K562 (cell line): Measurements from ENCODE around the gene KAT6B. TPM values are rescaled to one million over a fixed set of nuclear protein-coding genes. Genes with fewer than 3 reads are reported as not detected.

Experiments used
- ATAC-seq: fragments of 200-7000 bp; cut with Tn5 transposase; 3 replicates; pipeline ENCODE4 v1.9.1; 2020; ENCODE audit warnings: moderate library complexity
- BruUV-seq: library from RNA; stranded (reverse); fragments of 400-500 nt; replicated peaks from 2 replicates; lab custom pipeline; 2021; lab: Mats Ljungman, UMichigan
- CTCF ChIA-PET: fragments of 300-600 bp; formaldehyde crosslinking; extraction: SDS; loops from one replicate; lab custom pipeline; 2021; ENCODE audit warnings: low intra/inter-chr PET ratio; lab: Yijun Ruan, JAX
- POLR2A ChIA-PET: fragments of 300-600, 350-650 bp; sonication (Branson Sonifier 250); formaldehyde crosslinking; extraction: SDS; loops from one replicate; lab custom pipeline; 2021; ENCODE audit warnings: antibody characterized with exemption, inconsistent platforms; lab: Yijun Ruan, JAX
- DNase-seq, 4 experiments: peaks; one replicate each; pipeline versions ENCODE4 v3.0.0 to v3.0.0-alpha.2; 2011 to 2018; ENCODE audit warnings: low spot score in 3 of 4, mixed read lengths in 3 of 4; ENCODE audit errors: extremely low read depth in 1 of 4
- FAIRE-seq: peaks from 2 replicates; lab custom pipeline; 2011; peaks lifted over from hg19 to GRCh38; lab: Jason Lieb, UNC
- H2AFZ ChIP-seq: 2 replicates; pipeline ENCODE4 v1.6.0; 2011; ENCODE audit warnings: low read depth, low read length, control low read depth, inconsistent platforms
- H3K27ac ChIP-seq: fragments of 200-600 bp; 3 replicates; pipeline ENCODE4 v1.8.0; 2011; ENCODE audit warnings: low read depth, mild to moderate bottlenecking, control low read depth, inconsistent platforms, low read length, moderate library complexity, mixed read lengths; ENCODE audit errors: extremely low read depth
- H3K27me3 ChIP-seq, 2 experiments: fragments of 300-600 bp in 1 of 2; 2 replicates in 1 of 2; 3 replicates in 1 of 2; pipeline versions ENCODE4 v1.6.0 to v1.8.0; 2011; ENCODE audit warnings: inconsistent platforms in 2 of 2, low read length in 2 of 2, mild to moderate bottlenecking in 1 of 2, mixed read lengths in 1 of 2, moderate library complexity in 1 of 2; ENCODE audit not compliant: control insufficient read depth in 2 of 2, insufficient read depth in 2 of 2
- H3K36me3 ChIP-seq: fragments of 300-600 bp; 3 replicates; pipeline ENCODE4 v1.8.0; 2011; ENCODE audit warnings: mild to moderate bottlenecking, low read length, inconsistent platforms; ENCODE audit not compliant: control insufficient read depth, insufficient read depth
- H3K4me1 ChIP-seq, 2 experiments: fragments of 200-600 bp in 1 of 2; replicated peaks in 1 of 2; 2 replicates in 1 of 2; 3 replicates in 1 of 2; pipeline versions ENCODE4 v1.5.1 to v1.8.0; 2011; ENCODE audit warnings: inconsistent platforms in 2 of 2, low read length in 2 of 2, mild to moderate bottlenecking in 1 of 2, mixed read lengths in 1 of 2, moderate library complexity in 1 of 2; ENCODE audit not compliant: control insufficient read depth in 2 of 2, insufficient read depth in 2 of 2
- H3K4me2 ChIP-seq: 2 replicates; pipeline ENCODE4 v1.6.1; 2011; ENCODE audit warnings: low read length, control low read depth, inconsistent platforms, mixed read lengths; ENCODE audit not compliant: insufficient read depth
- H3K4me3 ChIP-seq: fragments of 200-600 bp; sonication (generic), shearing (Covaris generic); 2 replicates; pipeline ENCODE4 v1.5.1; 2016; ENCODE audit warnings: control low read depth, inconsistent platforms
- H3K79me2 ChIP-seq: fragments of 200-600 bp; 3 replicates; pipeline ENCODE4 v1.8.0; 2011; ENCODE audit warnings: low read length, inconsistent platforms; ENCODE audit not compliant: control insufficient read depth, insufficient read depth
- H3K9ac ChIP-seq, 2 experiments: 2 replicates each; pipeline versions ENCODE4 v1.6.0 to v1.6.1; 2011; ENCODE audit warnings: low read depth in 2 of 2, low read length in 2 of 2, control low read depth in 1 of 2, inconsistent platforms in 1 of 2, mild to moderate bottlenecking in 1 of 2, mixed read lengths in 1 of 2; ENCODE audit not compliant: insufficient read depth in 1 of 2
- H3K9me1 ChIP-seq: one replicate; pipeline ENCODE4 v1.6.0; 2011; ENCODE audit warnings: inconsistent platforms, mild to moderate bottlenecking, low read length, moderate library complexity; ENCODE audit not compliant: control insufficient read depth, insufficient read depth
- H3K9me3 ChIP-seq: replicated peaks from 2 replicates; pipeline ENCODE4 v1.5.1; 2011; ENCODE audit warnings: low read depth, low read length, inconsistent platforms; ENCODE audit not compliant: control insufficient read depth, insufficient read depth
- H4K20me1 ChIP-seq: replicated peaks from 2 replicates; pipeline ENCODE4 v1.6.1; 2011; ENCODE audit warnings: low read length, inconsistent platforms, mixed read lengths; ENCODE audit not compliant: control insufficient read depth, insufficient read depth
- CEBPG ChIP-seq, 3 experiments: fragments of 200-800 bp in 1 of 3; sonication (Bioruptor generic) in 1 of 3; sonication (generic) in 1 of 3; formaldehyde crosslinking in 1 of 3; IDR thresholded peaks in 2 of 3; conservative IDR thresholded peaks in 1 of 3; 2 replicates each; pipeline versions ENCODE4 v1.6.1 to v1.8.0; 2016 to 2022; ENCODE audit warnings: missing compliant biosample characterization in 2 of 3, missing genetic modification characterization in 2 of 3, mild to moderate bottlenecking in 1 of 3, missing genetic modification reagents in 1 of 3
- DNMT1 ChIP-seq: fragments of 450-650 bp; IDR thresholded peaks from 2 replicates; pipeline ENCODE4 v1.6.1; 2016; ENCODE audit warnings: antibody characterized with exemption, mild to moderate bottlenecking
- NFRKB ChIP-seq: fragments of 450-650 bp; IDR thresholded peaks from 2 replicates; pipeline ENCODE4 v1.6.1; 2016; ENCODE audit warnings: low read depth
- PHF8 ChIP-seq: fragments of 200-600 bp; sonication (generic); IDR thresholded peaks from 2 replicates; pipeline ENCODE4 v1.6.1; 2012; ENCODE audit warnings: mixed run types, mild to moderate bottlenecking, inconsistent platforms, low read length, moderate library complexity, borderline replicate concordance
- PPARD ChIP-seq: fragments of 250-450 bp; sonication (Bioruptor Pico); IDR thresholded peaks from 2 replicates; pipeline ENCODE4 v1.8.0; 2022; ENCODE audit warnings: inconsistent platforms, mild to moderate bottlenecking, moderate library complexity
- STAG1 ChIP-seq: sonication (generic); formaldehyde crosslinking; IDR thresholded peaks from 2 replicates; pipeline ENCODE4 v1.5.0; 2020; ENCODE audit warnings: missing genetic modification reagents, borderline replicate concordance
- XRCC4 ChIP-seq: IDR thresholded peaks from one replicate; pipeline ENCODE4 v1.6.1; 2011; ENCODE audit not compliant: insufficient read depth, insufficient read length; ENCODE audit errors: extremely low read depth
- ZBTB8A ChIP-seq: fragments of 450-650 bp; IDR thresholded peaks from 2 replicates; pipeline ENCODE4 v1.6.1; 2018; ENCODE audit warnings: mild to moderate bottlenecking, moderate library complexity; ENCODE audit not compliant: partially characterized antibody
- ZC3H4 ChIP-seq: sonication (generic); formaldehyde crosslinking; IDR thresholded peaks from 2 replicates; pipeline ENCODE4 v1.9.0; 2021; ENCODE audit warnings: missing genetic modification reagents, borderline replicate concordance
- ZNF23 ChIP-seq: fragments of 250-450 bp; sonication (Bioruptor Pico); IDR thresholded peaks from 2 replicates; pipeline ENCODE4 v1.4.0; 2020; ENCODE audit warnings: mild to moderate bottlenecking
- ZNF507 ChIP-seq: conservative IDR thresholded peaks from 2 replicates; pipeline ENCODE4 v1.6.1; 2017; ENCODE audit warnings: missing genetic modification characterization, missing compliant biosample characterization
- WGBS: fragments of 100-300 bp; shearing (Covaris generic); methylation state at CpG from one replicate; pipeline ENCODE4 v1.1.6; 2016; ENCODE audit warnings: low coverage, mixed read lengths; ENCODE audit not compliant: insufficient coverage; ENCODE audit errors: missing lambda C conversion rate; 5-methylcytosine and 5-hydroxymethylcytosine counted together
- in situ Hi-C: fragments of 300-500 bp; cut with MboI; formaldehyde crosslinking; loops from 4 replicates; pipeline ENCODE4 v1.15.0; 2018; ENCODE audit warnings: inconsistent platforms, mixed read lengths
- intact Hi-C: fragments of 100-400 bp; cut with micrococcal nuclease; formaldehyde crosslinking; loops from 2 replicates; pipeline ENCODE4 v1.14.2; 2022
- polyA plus RNA-seq, 8 experiments: library from polyadenylated mRNA; depleted of rRNA in 4 of 8; stranded (reverse) in 5 of 8; unstranded in 3 of 8; fragments of >200 nt; fragmentation: Nextera tagmentation in 2 of 8; fragmentation: Illumina TruSeq in 1 of 8; extraction: Ambion mirVana in 2 of 8; extraction: Trizol in 1 of 8; gene quantifications; 2 replicates each; pipeline versions ENCODE4 v1.2.1 to v1.2.3, GENCODE V29; 2011 to 2014; ENCODE audit warnings: inconsistent platforms in 1 of 8, missing spikeins in 1 of 8
- total RNA-seq, 7 experiments: library from RNA; depleted of rRNA in 6 of 7; stranded (reverse); fragments of >200 nt in 6 of 7; fragmentation: Illumina TruSeq in 2 of 7; extraction: Trizol in 2 of 7; gene quantifications; 2 replicates each; pipeline versions ENCODE4 v1.2.1 to v1.2.3, GENCODE V29; 2011 to 2021; ENCODE audit warnings: low replicate concordance in 1 of 7
- TF ChIP-seq, protein P1 (sequence below): fragments of 250-450 bp; sonication (Bioruptor Pico); IDR thresholded peaks from 2 replicates; pipeline ENCODE4 v1.9.0; 2021; ENCODE audit warnings: mild to moderate bottlenecking

KAT6B gene
- total and polyA plus RNA-seq, 9 of the 15 experiments (the other 6 are each of a cell fraction or from before 2014, with no cell fraction given): 1.4 to 9.2 (median 6.8) TPM

GRCh38 chr10:74890460-74890859 lies 64.1 kb downstream of the KAT6B start:
- WGBS: 38% methylated on average over 7 of the region's 7 CpGs
- CTCF ChIA-PET: no interaction called here
- FAIRE-seq (no peak), DNase-seq (no peak)
- H3K9me1 ChIP-seq: no peaks in the 10 kb centered on the region
- H3K4me3 ChIP-seq: no peak overlapping the region
- H3K27ac ChIP-seq: no peak overlapping the region
- no peaks in the 10 kb centered on the region for H3K9me3 ChIP-seq
- TF ChIP-seq ZBTB8A: no peak
- TF ChIP-seq PPARD (CRISPR knock-in tag): no peak
- TF ChIP-seq, all 486 proteins: peak for 0
- no peak overlapping the region for H3K9ac ChIP-seq
- H2AFZ ChIP-seq: no peak overlapping the region
- no peaks in the 10 kb centered on the region for H3K4me1 ChIP-seq
- POLR2A ChIA-PET: interaction anchor here (0.7 to 1.7 kb wide), 6 partner anchors 8 to 37 kb away, joined by 3 to 5 read pairs (median 4); no protein-coding TSS in a partner anchor
- H3K79me2 ChIP-seq: no peaks in the 10 kb centered on the region
- intact Hi-C loops: no loop called here
- BruUV-seq: no TSS peak
- peaks cover 11% of the 10 kb centered on the region; the same call in 1 of the 2 replicates for H4K20me1 ChIP-seq
- H3K4me2 ChIP-seq: no peak overlapping the region
- no peak for ATAC-seq
- in situ Hi-C loops: no loop called here
- H3K36me3 ChIP-seq: no peaks in the 10 kb centered on the region
- peaks cover 0 to 4% of the 10 kb centered on the region in 2 experiments; a peak in 1 of 5 replicates for H3K27me3 ChIP-seq

- Histone ChIP-seq H3K27ac (no peak overlapping the region), H3K36me3 (no peaks in the 10 kb centered on the region), H3K4me2 (no peak overlapping the region), H2AFZ (no peak overlapping the region), H4K20me1 (peaks cover 11% of the 10 kb centered on the region; the same call in 1 of the 2 replicates), H3K27me3 (peaks cover 0 to 4% of the 10 kb centered on the region in 2 experiments; a peak in 1 of 5 replicates), H3K9me3 (no peaks in the 10 kb centered on the region), H3K4me3 (no peak overlapping the region), H3K79me2 (no peaks in the 10 kb centered on the region), H3K9ac (no peak overlapping the region), H3K4me1 (no peaks in the 10 kb centered on the region), H3K9me1 (no peaks in the 10 kb centered on the region)
- FAIRE-seq (no peak), ATAC-seq (no peak), DNase-seq (no peak)
- no TSS peak for BruUV-seq
- 0% methylated on average over 2 of the region's 2 CpGs for WGBS
- POLR2A ChIA-PET: interaction anchor here (0.9 to 1.7 kb wide), 5 partner anchors 9 to 36 kb away, joined by 3 to 5 read pairs (median 4); no protein-coding TSS in a partner anchor
- TF ChIP-seq, protein P1, sequence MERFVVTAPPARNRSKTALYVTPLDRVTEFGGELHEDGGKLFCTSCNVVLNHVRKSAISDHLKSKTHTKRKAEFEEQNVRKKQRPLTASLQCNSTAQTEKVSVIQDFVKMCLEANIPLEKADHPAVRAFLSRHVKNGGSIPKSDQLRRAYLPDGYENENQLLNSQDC (CRISPR knock-in tag): no peak
- TF ChIP-seq PHF8: no peak
- TF ChIP-seq DNMT1: no peak
- TF ChIP-seq XRCC4: no peak
- no peak for TF ChIP-seq ZNF507
- no peak for TF ChIP-seq ZNF23 (CRISPR knock-in tag)
- TF ChIP-seq ZC3H4 (CRISPR knock-in tag): no peak
- no peak for TF ChIP-seq NFRKB
- TF ChIP-seq STAG1 (CRISPR knock-in tag): no peak
- TF ChIP-seq CEBPG (CRISPR knock-in tag; IDR thresholded peaks at IDR 0.05): no peak
- no peak for TF ChIP-seq CEBPG (tag; conservative IDR thresholded peaks at IDR 0.05 in 1 of 2, IDR thresholded peaks at IDR 0.05 in 1 of 2)
- CTCF ChIA-PET: no interaction called here
- intact Hi-C loops: no loop called here
- in situ Hi-C loops: no loop called here
These were observed 64.7 kb downstream of the KAT6B start for GRCh38 chr10:74891053-74891452.
